ENCODE measurements around the gene PDGFRB. TPM values are rescaled to one million over a fixed set of nuclear protein-coding genes. Genes with fewer than 3 reads are reported as not detected.

The PDGFRB gene
- total RNA-seq, 1 experiment from 2014 or later, result 0.34 TPM

DNA sequence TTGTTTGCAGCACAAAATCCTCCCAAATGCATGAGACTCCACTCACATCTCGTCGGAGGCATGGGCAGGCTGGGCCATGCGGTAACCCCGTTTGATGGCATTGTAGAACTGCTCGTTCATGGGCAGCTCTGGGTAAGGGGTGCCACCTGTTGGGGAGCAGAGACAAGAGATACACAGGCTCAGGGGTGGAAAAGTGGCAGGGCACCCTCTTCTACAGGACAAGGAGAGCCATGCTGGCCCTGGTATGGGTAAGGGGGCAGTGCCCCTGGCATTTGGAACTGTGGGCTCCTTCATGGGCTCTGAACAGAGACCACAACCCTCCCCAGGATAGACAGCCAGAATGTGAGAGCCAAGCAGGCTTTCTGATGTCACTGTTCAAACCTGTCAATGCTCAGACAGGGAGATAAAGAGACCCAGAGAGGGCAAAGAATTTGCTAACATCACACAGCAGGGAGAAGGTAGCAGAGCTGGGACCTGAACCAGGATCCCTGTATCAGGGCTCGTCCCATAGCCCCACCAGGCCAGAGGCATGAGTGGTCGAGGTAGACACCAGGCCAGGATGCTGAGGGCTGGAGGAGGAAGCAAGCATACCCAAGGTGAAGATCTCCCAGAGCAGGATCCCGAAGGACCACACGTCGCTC is 36.1 kb downstream of the PDGFRB start:
- Histone ChIP-seq H3K9me3 (ENCODE audit: control insufficient read depth in 1 of 2, insufficient read depth in 1 of 2, low read depth in 1 of 2, low read length in 2 of 2) (no peaks in the 10 kb centered on the region), H3K4me1 (ENCODE audit: control insufficient read depth in 1 of 2, insufficient read depth in 2 of 2, low read length in 2 of 2) (peaks cover 4 to 16% of the 10 kb centered on the region in 2 experiments; a peak in 3 of 4 replicates)
- POLR2A ChIA-PET, result no interaction called here

More for the DNA sequence above, 36.1 kb downstream of the PDGFRB start:
- Histone ChIP-seq H4K20me1 (ENCODE audit: insufficient read depth) (no peaks in the 10 kb centered on the region), H3K9ac (ENCODE audit: low read length) (no peak overlapping the region), H3K4me3 (replicated peaks in 1 of 2; ENCODE audit: low read depth in 1 of 2, low read length in 2 of 2) (no peak overlapping the region), H3K27ac (ENCODE audit: low read depth, low read length) (no peak overlapping the region), H3K36me3 (ENCODE audit: control insufficient read depth in 1 of 2, insufficient read depth in 2 of 2, low read length in 2 of 2) (no peaks in the 10 kb centered on the region), H3K79me2 (ENCODE audit: insufficient read depth, low read length) (no peaks in the 10 kb centered on the region), H3K9me2 (ENCODE audit: insufficient read depth) (no peaks in the 10 kb centered on the region), H3K4me2 (ENCODE audit: low read length) (no peak overlapping the region), H2AFZ (ENCODE audit: low read depth, low read length, poor library complexity, severe bottlenecking) (no peak overlapping the region), H3K27me3 (ENCODE audit: insufficient read depth, low read length) (no peaks in the 10 kb centered on the region)
- CTCF ChIA-PET, result interaction anchor here (1.3 kb wide), 1 partner anchor 11 kb away, joined by 3 read pairs; no protein-coding TSS in a partner anchor
- intact Hi-C loops (cut with micrococcal nuclease), result no loop called here
- RAD21 ChIA-PET (ENCODE audit: low non-redundant PET in 1 of 2, low total read pairs in 2 of 2, uncharacterized antibody in 2 of 2, unreplicated experiment in 2 of 2), result no interaction called here
- DNase-seq (ENCODE audit: low read depth, low spot score), result no peak
- no peak for ATAC-seq
- no TSS peak for BruUV-seq (replicated peaks)
- TF ChIP-seq, protein P1, sequence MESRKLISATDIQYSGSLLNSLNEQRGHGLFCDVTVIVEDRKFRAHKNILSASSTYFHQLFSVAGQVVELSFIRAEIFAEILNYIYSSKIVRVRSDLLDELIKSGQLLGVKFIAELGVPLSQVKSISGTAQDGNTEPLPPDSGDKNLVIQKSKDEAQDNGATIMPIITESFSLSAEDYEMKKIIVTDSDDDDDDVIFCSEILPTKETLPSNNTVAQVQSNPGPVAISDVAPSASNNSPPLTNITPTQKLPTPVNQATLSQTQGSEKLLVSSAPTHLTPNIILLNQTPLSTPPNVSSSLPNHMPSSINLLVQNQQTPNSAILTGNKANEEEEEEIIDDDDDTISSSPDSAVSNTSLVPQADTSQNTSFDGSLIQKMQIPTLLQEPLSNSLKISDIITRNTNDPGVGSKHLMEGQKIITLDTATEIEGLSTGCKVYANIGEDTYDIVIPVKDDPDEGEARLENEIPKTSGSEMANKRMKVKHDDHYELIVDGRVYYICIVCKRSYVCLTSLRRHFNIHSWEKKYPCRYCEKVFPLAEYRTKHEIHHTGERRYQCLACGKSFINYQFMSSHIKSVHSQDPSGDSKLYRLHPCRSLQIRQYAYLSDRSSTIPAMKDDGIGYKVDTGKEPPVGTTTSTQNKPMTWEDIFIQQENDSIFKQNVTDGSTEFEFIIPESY (IDR thresholded peaks at IDR 0.05; ENCODE audit: extremely low read depth, insufficient replicate concordance, low read length), result no peak
- TF ChIP-seq, protein P2, sequence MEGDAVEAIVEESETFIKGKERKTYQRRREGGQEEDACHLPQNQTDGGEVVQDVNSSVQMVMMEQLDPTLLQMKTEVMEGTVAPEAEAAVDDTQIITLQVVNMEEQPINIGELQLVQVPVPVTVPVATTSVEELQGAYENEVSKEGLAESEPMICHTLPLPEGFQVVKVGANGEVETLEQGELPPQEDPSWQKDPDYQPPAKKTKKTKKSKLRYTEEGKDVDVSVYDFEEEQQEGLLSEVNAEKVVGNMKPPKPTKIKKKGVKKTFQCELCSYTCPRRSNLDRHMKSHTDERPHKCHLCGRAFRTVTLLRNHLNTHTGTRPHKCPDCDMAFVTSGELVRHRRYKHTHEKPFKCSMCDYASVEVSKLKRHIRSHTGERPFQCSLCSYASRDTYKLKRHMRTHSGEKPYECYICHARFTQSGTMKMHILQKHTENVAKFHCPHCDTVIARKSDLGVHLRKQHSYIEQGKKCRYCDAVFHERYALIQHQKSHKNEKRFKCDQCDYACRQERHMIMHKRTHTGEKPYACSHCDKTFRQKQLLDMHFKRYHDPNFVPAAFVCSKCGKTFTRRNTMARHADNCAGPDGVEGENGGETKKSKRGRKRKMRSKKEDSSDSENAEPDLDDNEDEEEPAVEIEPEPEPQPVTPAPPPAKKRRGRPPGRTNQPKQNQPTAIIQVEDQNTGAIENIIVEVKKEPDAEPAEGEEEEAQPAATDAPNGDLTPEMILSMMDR (IDR thresholded peaks at IDR 0.05 in 2 of 3, conservative IDR thresholded peaks at IDR 0.05 in 1 of 3; ENCODE audit: borderline replicate concordance in 1 of 3, insufficient read depth in 1 of 3, low read depth in 2 of 3, low read length in 2 of 3), result 0 out of 6 replicates have a peak, but pooled peaks of 1 of the 3 experiments have one; percentile 12

Data from HCT116 (cell line).